ENCODE measurements around the gene CHD6.

The CHD6 gene

DNA sequence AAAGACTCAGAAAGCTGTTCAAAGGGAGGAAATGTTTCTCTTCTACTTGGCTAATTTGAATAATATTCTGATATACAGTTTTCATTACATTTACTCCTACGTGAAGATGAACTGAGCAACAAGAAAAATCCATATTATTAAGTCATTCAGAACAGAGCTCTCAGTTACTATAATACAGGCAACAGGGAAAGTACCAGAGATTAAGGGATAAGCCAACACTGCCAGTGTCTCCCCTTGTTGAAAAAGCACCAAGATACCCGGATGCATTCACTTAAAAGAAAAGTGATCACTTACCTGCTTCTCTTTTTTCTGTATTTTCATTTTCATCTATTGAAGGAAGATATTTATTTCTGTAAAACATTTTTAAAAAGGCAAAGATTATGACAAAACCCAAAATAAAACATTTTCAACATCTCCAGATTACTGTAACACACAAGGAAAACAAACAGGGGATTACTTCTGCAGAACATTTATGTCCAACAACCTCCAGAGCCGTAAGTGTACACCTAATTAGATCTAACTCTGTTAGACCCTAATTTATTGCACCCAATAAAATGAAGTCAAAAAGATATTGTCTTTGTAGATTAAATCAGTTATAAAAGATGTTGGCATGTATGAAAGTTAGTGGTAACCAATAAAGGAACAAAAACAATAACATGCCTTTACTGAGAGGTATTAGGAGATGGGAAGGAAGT is 67.0 kb downstream of the CHD6 start:
- Histone ChIP-seq H3K4me1 (ENCODE audit: control insufficient read depth in 1 of 2, insufficient read depth in 1 of 2, low read depth in 1 of 2, low read length in 1 of 2) (peaks cover 0 to 5% of the 10 kb centered on the region in 2 experiments), H3K4me3 (ENCODE audit: low read depth in 1 of 2, low read length in 1 of 2) (no peak overlapping the region), H3K27ac (no peak overlapping the region), H3K36me3 (no peaks in the 10 kb centered on the region), H3K27me3 (no peaks in the 10 kb centered on the region), H3K9me3 (no peaks in the 10 kb centered on the region)
- TF ChIP-seq, protein P1, sequence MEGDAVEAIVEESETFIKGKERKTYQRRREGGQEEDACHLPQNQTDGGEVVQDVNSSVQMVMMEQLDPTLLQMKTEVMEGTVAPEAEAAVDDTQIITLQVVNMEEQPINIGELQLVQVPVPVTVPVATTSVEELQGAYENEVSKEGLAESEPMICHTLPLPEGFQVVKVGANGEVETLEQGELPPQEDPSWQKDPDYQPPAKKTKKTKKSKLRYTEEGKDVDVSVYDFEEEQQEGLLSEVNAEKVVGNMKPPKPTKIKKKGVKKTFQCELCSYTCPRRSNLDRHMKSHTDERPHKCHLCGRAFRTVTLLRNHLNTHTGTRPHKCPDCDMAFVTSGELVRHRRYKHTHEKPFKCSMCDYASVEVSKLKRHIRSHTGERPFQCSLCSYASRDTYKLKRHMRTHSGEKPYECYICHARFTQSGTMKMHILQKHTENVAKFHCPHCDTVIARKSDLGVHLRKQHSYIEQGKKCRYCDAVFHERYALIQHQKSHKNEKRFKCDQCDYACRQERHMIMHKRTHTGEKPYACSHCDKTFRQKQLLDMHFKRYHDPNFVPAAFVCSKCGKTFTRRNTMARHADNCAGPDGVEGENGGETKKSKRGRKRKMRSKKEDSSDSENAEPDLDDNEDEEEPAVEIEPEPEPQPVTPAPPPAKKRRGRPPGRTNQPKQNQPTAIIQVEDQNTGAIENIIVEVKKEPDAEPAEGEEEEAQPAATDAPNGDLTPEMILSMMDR (IDR thresholded peaks at IDR 0.05) = no peak

DNA sequence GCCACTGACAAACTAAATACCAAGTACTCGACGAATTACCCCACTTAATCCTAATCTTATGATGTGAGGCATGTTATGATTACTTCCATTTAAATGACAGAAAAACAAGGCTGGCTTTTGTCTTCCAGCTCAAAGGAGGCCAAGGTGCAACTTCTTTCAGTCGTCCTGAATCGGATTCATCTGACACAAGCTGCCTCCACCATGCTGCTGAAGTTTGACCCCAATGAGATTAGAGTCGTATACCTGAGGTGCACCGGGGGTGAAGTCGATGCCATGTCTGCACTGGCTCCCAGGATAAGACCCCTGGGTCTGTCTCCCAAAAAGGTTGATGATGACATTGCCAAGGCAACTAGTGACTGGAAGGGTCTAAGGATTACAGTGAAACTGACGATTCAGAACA is 71.0 kb downstream of the CHD6 start:
- TF ChIP-seq, protein P1 (IDR thresholded peaks at IDR 0.05) = no peak
- no peak overlapping the region for H3K4me3 ChIP-seq (ENCODE audit: low read depth in 1 of 2, low read length in 1 of 2)
- no peaks in the 10 kb centered on the region for H3K36me3 ChIP-seq
- no peaks in the 10 kb centered on the region for H3K27me3 ChIP-seq
- H3K27ac ChIP-seq = no peak overlapping the region
- no peaks in the 10 kb centered on the region for H3K9me3 ChIP-seq
- no peaks in the 10 kb centered on the region for H3K4me1 ChIP-seq (ENCODE audit: control insufficient read depth in 1 of 2, insufficient read depth in 1 of 2, low read depth in 1 of 2, low read length in 1 of 2)

DNA sequence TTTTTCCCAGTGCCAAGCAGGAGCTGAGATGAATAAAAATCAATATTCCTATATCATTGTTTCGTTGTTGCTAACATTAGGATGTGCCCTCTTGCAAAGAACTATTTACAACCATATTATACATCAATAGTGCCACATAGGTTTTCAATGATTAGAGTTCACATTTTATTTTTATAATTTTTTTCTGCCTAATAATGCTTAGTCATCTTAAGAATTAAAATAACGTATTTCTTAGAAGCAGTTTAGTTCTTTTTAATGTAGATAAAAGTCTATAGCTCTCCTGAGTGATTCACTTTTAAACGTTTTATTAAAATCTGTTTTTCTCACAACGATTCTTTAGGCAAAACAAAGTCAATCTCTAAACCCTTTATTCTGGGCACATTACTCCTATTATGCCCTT is 71.6 kb downstream of the CHD6 start:
- no peak overlapping the region for H3K27ac ChIP-seq
- TF ChIP-seq, protein P1 (IDR thresholded peaks at IDR 0.05) = no peak
- no peak overlapping the region for H3K4me3 ChIP-seq (ENCODE audit: low read depth in 1 of 2, low read length in 1 of 2)
- no peaks in the 10 kb centered on the region for H3K9me3 ChIP-seq
- no peaks in the 10 kb centered on the region for H3K4me1 ChIP-seq (ENCODE audit: control insufficient read depth in 1 of 2, insufficient read depth in 1 of 2, low read depth in 1 of 2, low read length in 1 of 2)
- no peaks in the 10 kb centered on the region for H3K36me3 ChIP-seq
- no peaks in the 10 kb centered on the region for H3K27me3 ChIP-seq

DNA sequence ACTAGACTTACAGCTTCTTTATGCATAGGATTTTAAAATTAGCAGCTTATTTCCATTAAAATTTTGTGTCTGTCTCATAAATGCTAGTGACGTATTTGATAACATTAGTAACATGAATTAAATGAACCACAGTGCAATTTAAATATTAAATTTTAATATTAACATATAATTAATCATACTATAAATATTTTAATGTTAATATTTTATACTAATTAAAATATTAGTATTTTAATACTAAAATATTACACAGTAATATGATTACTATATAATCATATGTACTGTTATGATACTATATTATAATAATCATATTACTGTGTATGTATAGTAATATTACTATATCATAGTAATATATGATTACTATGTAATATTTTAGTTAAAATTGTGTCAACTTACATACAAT is 73.7 kb downstream of the CHD6 start:
- Histone ChIP-seq H3K4me1 (ENCODE audit: control insufficient read depth in 1 of 2, insufficient read depth in 1 of 2, low read depth in 1 of 2, low read length in 1 of 2) (no peaks in the 10 kb centered on the region), H3K9me3 (no peaks in the 10 kb centered on the region), H3K27me3 (no peaks in the 10 kb centered on the region), H3K36me3 (no peaks in the 10 kb centered on the region), H3K27ac (no peak overlapping the region), H3K4me3 (ENCODE audit: low read depth in 1 of 2, low read length in 1 of 2) (no peak overlapping the region)
- TF ChIP-seq, protein P1 (IDR thresholded peaks at IDR 0.05) = no peak

DNA sequence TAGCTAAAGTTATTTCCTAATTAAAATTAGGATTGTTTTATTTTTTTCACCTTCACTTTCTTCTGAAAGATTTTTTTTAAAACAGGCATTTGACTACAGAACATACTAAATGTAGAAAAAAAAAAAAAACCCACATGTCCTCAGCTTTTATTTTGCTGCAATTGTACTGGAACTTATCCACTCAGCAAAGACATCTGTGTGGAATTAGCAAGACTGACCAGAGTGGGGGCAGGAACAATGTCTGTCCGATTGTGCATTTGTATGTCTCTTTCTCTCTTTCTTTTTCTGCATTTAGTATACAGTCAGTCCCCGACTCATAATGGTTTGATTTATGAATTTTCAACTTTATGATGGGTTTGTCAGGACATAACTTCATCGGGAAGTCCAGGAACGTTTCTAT is 77.3 kb downstream of the CHD6 start:
- Histone ChIP-seq H3K36me3 (no peaks in the 10 kb centered on the region), H3K27me3 (no peaks in the 10 kb centered on the region), H3K4me1 (ENCODE audit: control insufficient read depth in 1 of 2, insufficient read depth in 1 of 2, low read depth in 1 of 2, low read length in 1 of 2) (no peaks in the 10 kb centered on the region), H3K4me3 (ENCODE audit: low read depth in 1 of 2, low read length in 1 of 2) (no peak overlapping the region), H3K27ac (no peak overlapping the region), H3K9me3 (no peaks in the 10 kb centered on the region)
- TF ChIP-seq, protein P1 (IDR thresholded peaks at IDR 0.05) = no peak

Data from neutrophil (primary cell).